AG08395 (cell line): ENCODE data around the gene FBXW2.

Experiments used
- DNase-seq: peaks from one replicate; pipeline ENCODE4 v3.0.0; 2012; ENCODE audit warnings: mixed read lengths, low spot score

The FBXW2 gene

DNA sequence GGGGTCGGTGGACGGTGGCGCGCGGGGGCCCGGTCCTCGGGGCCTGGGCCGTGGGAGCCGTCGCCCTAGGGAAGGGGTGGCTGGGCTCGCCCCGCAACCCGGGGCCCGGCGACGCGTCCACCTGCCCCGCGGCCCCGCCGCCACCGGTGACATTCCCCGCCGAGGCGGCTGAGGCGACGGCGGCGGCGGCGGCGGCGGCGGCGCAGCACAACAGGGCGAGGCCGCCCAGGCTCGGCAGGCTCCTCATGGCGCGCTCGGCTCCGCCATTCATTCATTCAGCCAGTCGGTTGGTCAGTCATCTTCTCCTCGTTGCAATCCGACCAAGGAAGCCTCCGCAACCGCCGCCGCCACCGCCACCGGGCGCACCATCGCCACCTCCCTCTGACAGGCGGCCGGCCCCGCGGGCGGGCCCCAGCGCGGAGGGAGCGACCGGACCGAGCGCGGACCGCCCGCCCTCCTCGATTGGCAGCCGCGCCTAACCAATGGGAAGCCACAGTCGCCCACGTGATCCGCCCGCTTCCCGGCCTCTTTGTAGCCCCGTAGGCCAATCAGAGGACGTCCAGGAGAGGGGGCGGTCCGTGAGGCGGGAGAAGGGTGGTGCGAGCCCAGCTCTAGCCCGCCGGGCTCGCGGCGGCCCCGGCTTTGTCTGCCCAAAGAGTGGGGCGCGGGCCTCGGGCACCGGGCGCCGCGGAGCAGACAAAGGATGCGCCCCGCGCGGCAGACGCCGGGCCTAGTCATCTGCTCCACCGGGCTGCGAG is 78.9 kb downstream of the FBXW2 start, which contains the start of gene MEGF9:
Gene MEGF9 (minus strand): TSS at position 383 of the 758 bp plus-strand sequence. CDS start 112 bp downstream, at position 271.
- peak; percentile 98 for DNase-seq

GRCh38 chr9:120713257-120714087 is 79.7 kb downstream of the FBXW2 start:
- peak; percentile 38 for DNase-seq

DNA sequence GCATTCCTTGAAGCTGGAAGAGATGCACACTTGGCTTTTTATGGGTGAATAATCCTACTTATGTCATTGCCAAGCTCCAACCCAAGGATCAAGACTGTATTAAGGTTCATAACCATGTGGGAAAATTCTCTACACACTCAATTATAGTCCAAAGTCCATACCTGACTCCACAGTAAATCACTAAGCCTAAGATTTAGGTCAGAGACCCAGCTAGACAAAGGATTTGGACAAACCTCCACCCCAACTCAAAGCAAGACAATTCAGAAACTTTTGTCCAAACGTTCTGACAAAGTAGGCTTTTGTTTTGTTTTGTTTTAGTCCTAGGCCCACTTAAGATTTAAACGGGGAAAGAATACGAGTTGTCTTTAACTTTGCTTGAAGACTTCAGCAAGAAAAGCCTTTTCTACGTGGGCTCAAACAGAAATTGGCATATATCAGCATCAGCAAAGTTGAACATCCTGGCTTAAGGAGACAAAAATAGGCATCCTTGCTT is 80.6 kb downstream of the FBXW2 start:
- no peak for DNase-seq

GRCh38 chr9:120711841-120712538 is 81.2 kb downstream of the FBXW2 start:
- no peak for DNase-seq

- no peak for DNase-seq
Observed at GRCh38 chr9:120711354-120711753, 81.9 kb downstream of the FBXW2 start.

- DNase-seq: peak; percentile 66
Observed at GRCh38 chr9:120710110-120710981, 82.9 kb downstream of the FBXW2 start.

DNA sequence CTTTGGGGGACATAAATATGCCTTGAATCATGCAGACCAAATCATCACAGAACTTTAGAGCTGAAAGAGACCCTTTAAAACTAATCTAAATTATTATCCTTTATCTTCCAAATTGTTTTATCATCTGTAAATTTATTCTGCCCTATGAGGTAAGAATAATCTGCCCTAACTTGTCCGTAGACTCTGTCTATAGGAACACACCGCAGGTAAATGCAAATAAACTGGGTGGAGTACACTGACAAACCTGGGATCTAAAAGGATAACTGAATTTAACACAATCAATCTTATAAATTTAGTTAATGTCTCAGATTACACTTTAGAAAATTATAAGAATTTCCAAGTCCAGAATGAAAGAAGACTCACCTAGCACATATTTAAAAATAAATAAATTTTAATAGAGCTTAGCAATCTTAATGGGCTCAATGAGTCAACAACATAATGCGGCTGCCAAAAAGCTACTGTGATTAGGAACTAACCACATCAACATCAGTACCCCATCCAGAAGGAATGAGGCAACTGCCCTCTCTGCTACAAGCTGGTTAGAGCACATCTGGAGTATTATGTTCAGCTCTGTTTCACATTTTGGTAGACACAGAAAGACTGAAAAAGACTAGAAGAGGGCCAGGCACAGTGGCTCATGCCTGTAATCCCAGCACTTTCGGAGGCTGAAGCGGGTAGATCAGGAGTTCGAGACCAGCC is 84.5 kb downstream of the FBXW2 start:
- DNase-seq: peak; percentile 71

DNA sequence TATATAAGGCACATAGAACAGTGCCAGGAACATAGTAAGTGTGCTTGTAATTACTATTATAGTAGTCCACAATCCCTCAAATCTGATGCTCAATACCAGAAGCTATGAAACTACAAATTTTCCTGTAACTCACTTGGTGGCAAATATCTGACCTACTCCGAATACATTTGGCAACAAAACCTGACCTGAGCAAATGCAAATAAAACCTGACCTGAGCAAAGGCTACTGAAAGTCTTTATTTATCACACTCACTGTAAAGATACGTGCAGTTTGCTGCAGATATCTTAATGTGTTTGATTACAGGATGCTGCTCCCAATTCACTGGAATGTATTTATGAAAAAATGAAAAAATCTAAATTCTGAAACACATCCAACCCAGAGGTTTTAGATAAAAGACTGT is 86.0 kb downstream of the FBXW2 start:
- DNase-seq: no peak
